Measurements from ENCODE around the gene MDH2. TPM values are rescaled to one million over a fixed set of nuclear protein-coding genes. Genes with fewer than 3 reads are reported as not detected.
A peak's percentile ranks its signal among the peaks of the same experiment; 100 is the strongest.
"Not testable (repeated sequence)": the region's sequence is repeated elsewhere in the genome, so short reads cannot be mapped to it uniquely, and the experiment has no call there.

Gene MDH2
- total RNA-seq: 70.6 TPM
- polyA plus RNA-seq: 100 to 1,000 TPM; 151 to 237 (median 178) TPM

- DNase-seq (peak; percentile 82 to 95 (median 86)), ATAC-seq (ENCODE audit: low read depth in 2 of 2) (peak; percentile 84 to 86)
- Histone ChIP-seq H3K27me3 (ENCODE audit: control insufficient read depth, insufficient read depth, low read length) (no peaks in the 10 kb centered on the region), H3K9me3 (ENCODE audit: control insufficient read depth in 2 of 2, low read length in 2 of 2) (no peaks in the 10 kb centered on the region), H3K4me1 (ENCODE audit: control insufficient read depth, insufficient read depth, low read length, poor library complexity, severe bottlenecking) (peaks cover 51% of the 10 kb centered on the region), H3K4me3 (ENCODE audit: low read depth, low read length) (peak within 1 kb of the TSS; percentile 97), H3K36me3 (ENCODE audit: control insufficient read depth, insufficient read depth, low read length) (peaks cover 2% of the 10 kb centered on the region), H3K27ac (ENCODE audit: insufficient read depth, low read length, poor library complexity, severe bottlenecking) (peak within 1 kb of the TSS; percentile 91)
- Mint-ChIP-seq H3K4me3 (peak within 1 kb of the TSS; percentile 96 to 98 (median 98)), H3K27me3 (no peaks in the 10 kb centered on the region), H3K27ac (peak within 1 kb of the TSS; percentile 97 to 99 (median 99)), H3K4me1 (peaks cover 13 to 76% (median 42%) of the 10 kb centered on the region in 4 donors), H3K9me3 (peaks cover 0 to 1% (median 0%) of the 10 kb centered on the region in 7 donors), H3K36me3 (peaks cover 30% of the 10 kb centered on the region)
Measured at GRCh38 chr7:76047811-76048667, at the start of gene MDH2, which contains the start of gene STYXL1. TSS of gene MDH2 (plus strand) at chr7:76048106. CDS start at chr7:76048161, 55 bp downstream. TSS of gene STYXL1 (minus strand) at chr7:76048000. CDS start at chr7:76030523, 17,477 bp downstream.

- H3K36me3 Mint-ChIP-seq: peaks cover 21% of the 10 kb centered on the region
- no peak for DNase-seq
- Histone ChIP-seq H3K9me3 (ENCODE audit: control insufficient read depth in 2 of 2, low read length in 2 of 2) (no peaks in the 10 kb centered on the region), H3K4me1 (ENCODE audit: control insufficient read depth, insufficient read depth, low read length, poor library complexity, severe bottlenecking) (peaks cover 12% of the 10 kb centered on the region), H3K27me3 (ENCODE audit: control insufficient read depth, insufficient read depth, low read length) (no peaks in the 10 kb centered on the region), H3K36me3 (ENCODE audit: control insufficient read depth, insufficient read depth, low read length) (peaks cover 26% of the 10 kb centered on the region), H3K27ac (ENCODE audit: insufficient read depth, low read length, poor library complexity, severe bottlenecking) (no peak overlapping the region), H3K4me3 (ENCODE audit: low read depth, low read length) (no peak overlapping the region)
- H3K4me1 Mint-ChIP-seq: peaks cover 12 to 34% (median 22%) of the 10 kb centered on the region in 4 donors
- no peaks in the 10 kb centered on the region for H3K27me3 Mint-ChIP-seq
- H3K27ac Mint-ChIP-seq: no peak overlapping the region
- no peak for ATAC-seq (ENCODE audit: low read depth in 2 of 2)
- peaks cover 0 to 1% (median 0%) of the 10 kb centered on the region in 7 donors for H3K9me3 Mint-ChIP-seq
- no peak overlapping the region for H3K4me3 Mint-ChIP-seq
Measured at GRCh38 chr7:76000566-76000965, 47.3 kb upstream of the MDH2 start.

- H3K27me3 Mint-ChIP-seq: no peaks in the 10 kb centered on the region
- ATAC-seq (ENCODE audit: low read depth in 2 of 2): no peak
- peaks cover 11 to 20% (median 14%) of the 10 kb centered on the region in 4 donors for H3K4me1 Mint-ChIP-seq
Measured at GRCh38 chr7:76002139-76002538, 45.8 kb upstream of the MDH2 start.

GRCh38 chr7:76002822-76003221 is 45.1 kb upstream of the MDH2 start:
- H3K9me3 Mint-ChIP-seq: no peaks in the 10 kb centered on the region
- Histone ChIP-seq H3K27me3 (ENCODE audit: control insufficient read depth, insufficient read depth, low read length) (no peaks in the 10 kb centered on the region), H3K27ac (ENCODE audit: insufficient read depth, low read length, poor library complexity, severe bottlenecking) (no peak overlapping the region), H3K4me1 (ENCODE audit: control insufficient read depth, insufficient read depth, low read length, poor library complexity, severe bottlenecking) (peaks cover under 1% of the 10 kb centered on the region), H3K36me3 (ENCODE audit: control insufficient read depth, insufficient read depth, low read length) (peaks cover 26% of the 10 kb centered on the region), H3K9me3 (ENCODE audit: control insufficient read depth in 2 of 2, low read length in 2 of 2) (no peaks in the 10 kb centered on the region), H3K4me3 (ENCODE audit: low read depth, low read length) (no peak overlapping the region)
- no peak overlapping the region for H3K27ac Mint-ChIP-seq
- ATAC-seq (ENCODE audit: low read depth in 2 of 2) (no peak), DNase-seq (no peak)
- H3K4me3 Mint-ChIP-seq: no peak overlapping the region
- H3K36me3 Mint-ChIP-seq: peaks cover 21% of the 10 kb centered on the region
- H3K27me3 Mint-ChIP-seq: no peaks in the 10 kb centered on the region
- H3K4me1 Mint-ChIP-seq: peaks cover 5 to 14% (median 8%) of the 10 kb centered on the region in 4 donors

More at GRCh38 chr7:76002139-76002538, 45.8 kb upstream of the MDH2 start:
- no peak for DNase-seq
- Mint-ChIP-seq H3K36me3 (peaks cover 21% of the 10 kb centered on the region), H3K27ac (no peak overlapping the region), H3K9me3 (peaks cover 0 to 1% (median 0%) of the 10 kb centered on the region in 7 donors), H3K4me3 (no peak overlapping the region)
- Histone ChIP-seq H3K27me3 (ENCODE audit: control insufficient read depth, insufficient read depth, low read length) (no peaks in the 10 kb centered on the region), H3K36me3 (ENCODE audit: control insufficient read depth, insufficient read depth, low read length) (peaks cover 26% of the 10 kb centered on the region), H3K9me3 (ENCODE audit: control insufficient read depth in 2 of 2, low read length in 2 of 2) (no peaks in the 10 kb centered on the region), H3K4me3 (ENCODE audit: low read depth, low read length) (no peak overlapping the region), H3K4me1 (ENCODE audit: control insufficient read depth, insufficient read depth, low read length, poor library complexity, severe bottlenecking) (peaks cover 7% of the 10 kb centered on the region), H3K27ac (ENCODE audit: insufficient read depth, low read length, poor library complexity, severe bottlenecking) (no peak overlapping the region)

GRCh38 chr7:76003351-76003750 is 44.6 kb upstream of the MDH2 start:
- DNase-seq (no peak), ATAC-seq (ENCODE audit: low read depth in 2 of 2) (no peak)
- no peaks in the 10 kb centered on the region for H3K9me3 Mint-ChIP-seq
- no peak overlapping the region for H3K4me3 ChIP-seq (ENCODE audit: low read depth, low read length)
- no peak overlapping the region for H3K27ac ChIP-seq (ENCODE audit: insufficient read depth, low read length, poor library complexity, severe bottlenecking)
- H3K27me3 ChIP-seq (ENCODE audit: control insufficient read depth, insufficient read depth, low read length): no peaks in the 10 kb centered on the region
- H3K4me1 ChIP-seq (ENCODE audit: control insufficient read depth, insufficient read depth, low read length, poor library complexity, severe bottlenecking): peaks cover 3% of the 10 kb centered on the region
- no peaks in the 10 kb centered on the region for H3K9me3 ChIP-seq (ENCODE audit: control insufficient read depth in 2 of 2, low read length in 2 of 2)
- H3K27ac Mint-ChIP-seq: no peak overlapping the region
- H3K4me3 Mint-ChIP-seq: no peak overlapping the region
- H3K27me3 Mint-ChIP-seq: no peaks in the 10 kb centered on the region
- peaks cover 5 to 13% (median 9%) of the 10 kb centered on the region in 4 donors for H3K4me1 Mint-ChIP-seq
- H3K36me3 Mint-ChIP-seq: peaks cover 21% of the 10 kb centered on the region
- peaks cover 26% of the 10 kb centered on the region for H3K36me3 ChIP-seq (ENCODE audit: control insufficient read depth, insufficient read depth, low read length)

GRCh38 chr7:76005004-76005403 is 42.9 kb upstream of the MDH2 start:
- H3K36me3 Mint-ChIP-seq: peaks cover 18% of the 10 kb centered on the region

GRCh38 chr7:76008156-76008687 is 39.7 kb upstream of the MDH2 start:
- H3K27me3 Mint-ChIP-seq: no peaks in the 10 kb centered on the region
- DNase-seq (peak in 1 of 3 donors; percentile 35), ATAC-seq (ENCODE audit: low read depth in 2 of 2) (peak; percentile 13 to 46)
- peak overlapping the region; percentile 52 to 86 (median 82) for H3K27ac Mint-ChIP-seq
- Histone ChIP-seq H3K4me3 (ENCODE audit: low read depth, low read length) (no peak overlapping the region), H3K36me3 (ENCODE audit: control insufficient read depth, insufficient read depth, low read length) (peaks cover 10% of the 10 kb centered on the region), H3K9me3 (ENCODE audit: control insufficient read depth in 2 of 2, low read length in 2 of 2) (no peaks in the 10 kb centered on the region), H3K27me3 (ENCODE audit: control insufficient read depth, insufficient read depth, low read length) (no peaks in the 10 kb centered on the region), H3K27ac (ENCODE audit: insufficient read depth, low read length, poor library complexity, severe bottlenecking) (peak overlapping the region; percentile 34), H3K4me1 (ENCODE audit: control insufficient read depth, insufficient read depth, low read length, poor library complexity, severe bottlenecking) (peaks cover 22% of the 10 kb centered on the region)
- peak overlapping the region in 2 of 4 donors; percentile 48 to 76 for H3K4me3 Mint-ChIP-seq
- no peaks in the 10 kb centered on the region for H3K9me3 Mint-ChIP-seq
- H3K36me3 Mint-ChIP-seq: peaks cover 28% of the 10 kb centered on the region
- peaks cover 4 to 30% (median 26%) of the 10 kb centered on the region in 4 donors for H3K4me1 Mint-ChIP-seq

More at GRCh38 chr7:76005004-76005403, 42.9 kb upstream of the MDH2 start:
- H3K4me3 Mint-ChIP-seq; H3K27me3 ChIP-seq (ENCODE audit: control insufficient read depth, insufficient read depth, low read length); H3K4me3 ChIP-seq (ENCODE audit: low read depth, low read length); H3K27ac Mint-ChIP-seq; H3K27ac ChIP-seq (ENCODE audit: insufficient read depth, low read length, poor library complexity, severe bottlenecking); ATAC-seq (ENCODE audit: low read depth in 2 of 2); H3K27me3 Mint-ChIP-seq; H3K9me3 ChIP-seq (ENCODE audit: control insufficient read depth in 2 of 2, low read length in 2 of 2); DNase-seq; H3K9me3 Mint-ChIP-seq: not testable (repeated sequence)
- Histone ChIP-seq H3K36me3 (ENCODE audit: control insufficient read depth, insufficient read depth, low read length) (peaks cover 26% of the 10 kb centered on the region), H3K4me1 (ENCODE audit: control insufficient read depth, insufficient read depth, low read length, poor library complexity, severe bottlenecking) (peaks cover 19% of the 10 kb centered on the region)
- H3K4me1 Mint-ChIP-seq: peaks cover 0 to 22% (median 18%) of the 10 kb centered on the region in 4 donors
